ENCODE measurements around the gene ADNP2. TPM values are rescaled to one million over a fixed set of nuclear protein-coding genes. Genes with fewer than 3 reads are reported as not detected.

ADNP2 gene
- total RNA-seq, 4 donors from 2014 or later: 16.0 to 30.1 (median 22.3) TPM

- Histone ChIP-seq H3K9me3 (no peaks in the 10 kb centered on the region), H3K36me3 (no peaks in the 10 kb centered on the region), H3K4me3 (no peak overlapping the region), H3K27ac (no peak overlapping the region), H3K4me1 (no peaks in the 10 kb centered on the region), H3K27me3 (no peaks in the 10 kb centered on the region)
- DNase-seq: no peak
- intact Hi-C loops (cut with DNase I; ENCODE audit: low total_unique reads) (no loop called here), in situ Hi-C loops (cut with MboI; ENCODE audit: low pct_ligation_motif_present in 1 of 4, low pct_unique_long_range_greater_than_20kb in 1 of 4, low sequenced_read_pairs in 3 of 4) (no loop called here)
- 90 to 94% methylated on average over 16 to 26 of the region's 26 CpGs for WGBS, 2 donors (ENCODE audit: low coverage in 1 of 2)
- TF ChIP-seq POLR2A (IDR thresholded peaks at IDR 0.05) (no peak), EP300 (IDR thresholded peaks at IDR 0.05; ENCODE audit: low read depth) (no peak), CTCF (IDR thresholded peaks at IDR 0.05) (no peak), POLR2AphosphoS5 (IDR thresholded peaks at IDR 0.05) (no peak)
These were observed 75.2 kb downstream of the ADNP2 start for GRCh38 chr18:80184243-80184772.

- TF ChIP-seq POLR2A (IDR thresholded peaks at IDR 0.05) (no peak), POLR2AphosphoS5 (IDR thresholded peaks at IDR 0.05) (no peak), CTCF (IDR thresholded peaks at IDR 0.05) (no peak), EP300 (IDR thresholded peaks at IDR 0.05; ENCODE audit: low read depth) (no peak)
- Histone ChIP-seq H3K36me3 (no peaks in the 10 kb centered on the region), H3K27me3 (no peaks in the 10 kb centered on the region), H3K9me3 (no peaks in the 10 kb centered on the region), H3K4me1 (no peaks in the 10 kb centered on the region), H3K27ac (no peak overlapping the region), H3K4me3 (no peak overlapping the region)
- in situ Hi-C loops (cut with MboI; ENCODE audit: low pct_ligation_motif_present in 1 of 4, low pct_unique_long_range_greater_than_20kb in 1 of 4, low sequenced_read_pairs in 3 of 4): no loop called here
- intact Hi-C loops (cut with DNase I; ENCODE audit: low total_unique reads): no loop called here
- no peak for DNase-seq
- 93 to 96% methylated on average over 12 of the region's 12 CpGs for WGBS, 2 donors (ENCODE audit: low coverage in 1 of 2)
These were observed 76.5 kb downstream of the ADNP2 start for GRCh38 chr18:80185545-80185944.

- no peaks in the 10 kb centered on the region for H3K36me3 ChIP-seq
- 85 to 89% methylated on average over 5 to 19 of the region's 19 CpGs for WGBS, 2 donors (ENCODE audit: low coverage in 1 of 2)
- H3K27ac ChIP-seq: no peak overlapping the region
- DNase-seq: no peak
- H3K4me3 ChIP-seq: no peak overlapping the region
- in situ Hi-C loops (cut with MboI; ENCODE audit: low pct_ligation_motif_present in 1 of 4, low pct_unique_long_range_greater_than_20kb in 1 of 4, low sequenced_read_pairs in 3 of 4) (no loop called here), intact Hi-C loops (cut with DNase I; ENCODE audit: low total_unique reads) (no loop called here)
- H3K4me1 ChIP-seq: no peaks in the 10 kb centered on the region
- no peak for TF ChIP-seq EP300 (IDR thresholded peaks at IDR 0.05; ENCODE audit: low read depth)
- TF ChIP-seq POLR2AphosphoS5 (IDR thresholded peaks at IDR 0.05): no peak
- no peak for TF ChIP-seq POLR2A (IDR thresholded peaks at IDR 0.05)
- TF ChIP-seq CTCF (IDR thresholded peaks at IDR 0.05): no peak
- H3K9me3 ChIP-seq: no peaks in the 10 kb centered on the region
- no peaks in the 10 kb centered on the region for H3K27me3 ChIP-seq
These were observed 79.0 kb downstream of the ADNP2 start for GRCh38 chr18:80187956-80188642.

GRCh38 chr18:80188643-80189530, 79.8 kb downstream of the ADNP2 start:
- no peak for TF ChIP-seq POLR2A (IDR thresholded peaks at IDR 0.05)
- TF ChIP-seq POLR2AphosphoS5 (IDR thresholded peaks at IDR 0.05): no peak
- no peak for TF ChIP-seq EP300 (IDR thresholded peaks at IDR 0.05; ENCODE audit: low read depth)
- no peak for TF ChIP-seq CTCF (IDR thresholded peaks at IDR 0.05)
- no peaks in the 10 kb centered on the region for H3K9me3 ChIP-seq
- in situ Hi-C loops (cut with MboI; ENCODE audit: low pct_ligation_motif_present in 1 of 4, low pct_unique_long_range_greater_than_20kb in 1 of 4, low sequenced_read_pairs in 3 of 4): no loop called here
- no peak overlapping the region for H3K27ac ChIP-seq
- DNase-seq: no peak
- H3K36me3 ChIP-seq: no peaks in the 10 kb centered on the region
- no peaks in the 10 kb centered on the region for H3K27me3 ChIP-seq
- intact Hi-C loops (cut with DNase I; ENCODE audit: low total_unique reads): no loop called here
- H3K4me1 ChIP-seq: no peaks in the 10 kb centered on the region
- WGBS, 2 donors (ENCODE audit: low coverage in 1 of 2): 76 to 94% methylated on average over 7 to 20 of the region's 20 CpGs
- no peak overlapping the region for H3K4me3 ChIP-seq

Measured in transverse colon (tissue), 4 donors.